ENCODE results near the gene ONECUT1. TPM values are rescaled to one million over a fixed set of nuclear protein-coding genes. Genes with fewer than 3 reads are reported as not detected.

The ONECUT1 gene
- total and polyA plus RNA-seq, 2 donors (not counting 3 experiments of a cell fraction or from before 2014, with no cell fraction given) = not detected

GRCh38 chr15:52733088-52733487, 57.0 kb downstream of the ONECUT1 start:
- no peak overlapping the region for H3K4me3 ChIP-seq (replicated peaks in 1 of 3; ENCODE audit: insufficient read depth in 1 of 3, low read depth in 1 of 3, low read length in 3 of 3)
- dilution Hi-C loops (cut with MboI; ENCODE audit: extremely low pct_ligation_motif_present, low sequenced_read_pairs) = no loop called here
- FAIRE-seq = no peak
- intact Hi-C loops (cut with micrococcal nuclease) = loop anchor here (1.0 to 10.0 kb wide), 5 partner anchors 138 to 748 kb away; no protein-coding TSS in a partner anchor
- no peaks in the 10 kb centered on the region for H3K36me3 ChIP-seq (ENCODE audit: control insufficient read depth in 2 of 2, extremely low read depth in 1 of 2, insufficient read depth in 2 of 2, low read length in 2 of 2)
- peaks cover 34% of the 10 kb centered on the region for H3K4me1 ChIP-seq (ENCODE audit: control insufficient read depth, extremely low read depth, insufficient read depth, low read length)
- no peaks in the 10 kb centered on the region for H3K9me1 ChIP-seq (replicated peaks; ENCODE audit: control insufficient read depth, extremely low read depth, insufficient read depth, low read length)
- ChIA-PET CTCF (interaction anchor here (1.8 to 4.2 kb wide), 5 partner anchors 401 to 549 kb away, joined by 5 to 133 read pairs (median 24); no protein-coding TSS in a partner anchor), POLR2A (no interaction called here)
- no peaks in the 10 kb centered on the region for H3K9me3 ChIP-seq (replicated peaks; ENCODE audit: control insufficient read depth, insufficient read depth, low read length)
- no peak for TF ChIP-seq MYC (IDR thresholded peaks at IDR 0.05; ENCODE audit: low read depth, low read length)
- TF ChIP-seq EZH2 (IDR thresholded peaks at IDR 0.05; ENCODE audit: borderline replicate concordance, low read depth, low read length, severe bottlenecking) = no peak
- no peak overlapping the region for H2AFZ ChIP-seq (ENCODE audit: low read depth, low read length)
- no peak overlapping the region for H3K9ac ChIP-seq (replicated peaks; ENCODE audit: extremely low read depth, insufficient read depth, low read length)
- H3K27me3 ChIP-seq (ENCODE audit: control insufficient read depth in 2 of 2, insufficient read depth in 2 of 2, low read length in 2 of 2) = no peaks in the 10 kb centered on the region
- H3K4me2 ChIP-seq (ENCODE audit: insufficient read depth, low read length) = no peak overlapping the region
- no peak for DNase-seq (ENCODE audit: low read depth, low spot score)
- no TSS peak for BruUV-seq (replicated peaks)
- no peaks in the 10 kb centered on the region for H3K79me2 ChIP-seq (ENCODE audit: control insufficient read depth, insufficient read depth, low read length)
- no peak overlapping the region for H3K27ac ChIP-seq (ENCODE audit: insufficient read depth, low read depth, low read length)
- no peaks in the 10 kb centered on the region for H4K20me1 ChIP-seq (replicated peaks; ENCODE audit: control insufficient read depth, extremely low read depth, insufficient read depth, low read length)

- H3K36me3 ChIP-seq (ENCODE audit: control insufficient read depth in 2 of 2, extremely low read depth in 1 of 2, insufficient read depth in 2 of 2, low read length in 2 of 2) = no peaks in the 10 kb centered on the region
- DNase-seq (ENCODE audit: low read depth, low spot score) = no peak
- FAIRE-seq = no peak
- H3K4me1 ChIP-seq (ENCODE audit: control insufficient read depth, extremely low read depth, insufficient read depth, low read length) = peaks cover 38% of the 10 kb centered on the region
- dilution Hi-C loops (cut with MboI; ENCODE audit: extremely low pct_ligation_motif_present, low sequenced_read_pairs) (no loop called here), intact Hi-C loops (cut with micrococcal nuclease) (loop anchor here (10.0 kb wide), 4 partner anchors 138 to 748 kb away; no protein-coding TSS in a partner anchor)
- H3K9me3 ChIP-seq (replicated peaks; ENCODE audit: control insufficient read depth, insufficient read depth, low read length) = no peaks in the 10 kb centered on the region
- TF ChIP-seq JUN (IDR thresholded peaks at IDR 0.05; ENCODE audit: borderline replicate concordance, insufficient read depth, insufficient read length, low read depth) (no peak), EZH2 (IDR thresholded peaks at IDR 0.05; ENCODE audit: borderline replicate concordance, low read depth, low read length, severe bottlenecking) (no peak), CTCF (IDR thresholded peaks at IDR 0.05; ENCODE audit: extremely low read depth in 1 of 2, insufficient read depth in 1 of 2, low read depth in 1 of 2, low read length in 2 of 2) (no peak), GATA2 (IDR thresholded peaks at IDR 0.05; ENCODE audit: insufficient read depth, insufficient read length, low read depth, low read length) (no peak), POLR2A (IDR thresholded peaks at IDR 0.05; ENCODE audit: low read depth, low read length) (no peak), MYC (IDR thresholded peaks at IDR 0.05; ENCODE audit: low read depth, low read length) (no peak)
- no peak overlapping the region for H3K9ac ChIP-seq (replicated peaks; ENCODE audit: extremely low read depth, insufficient read depth, low read length)
- CTCF ChIA-PET = interaction anchor here (1.3 to 4.2 kb wide), 3 partner anchors 401 to 476 kb away, joined by 5 to 133 read pairs (median 52); no protein-coding TSS in a partner anchor
- H3K4me3 ChIP-seq (replicated peaks in 1 of 3; ENCODE audit: insufficient read depth in 1 of 3, low read depth in 1 of 3, low read length in 3 of 3) = no peak overlapping the region
- no peak overlapping the region for H3K27ac ChIP-seq (ENCODE audit: insufficient read depth, low read depth, low read length)
- H4K20me1 ChIP-seq (replicated peaks; ENCODE audit: control insufficient read depth, extremely low read depth, insufficient read depth, low read length) = no peaks in the 10 kb centered on the region
- no peaks in the 10 kb centered on the region for H3K9me1 ChIP-seq (replicated peaks; ENCODE audit: control insufficient read depth, extremely low read depth, insufficient read depth, low read length)
- POLR2A ChIA-PET = no interaction called here
- BruUV-seq (replicated peaks) = no TSS peak
- no peak overlapping the region for H3K4me2 ChIP-seq (ENCODE audit: insufficient read depth, low read length)
- no peaks in the 10 kb centered on the region for H3K79me2 ChIP-seq (ENCODE audit: control insufficient read depth, insufficient read depth, low read length)
- H2AFZ ChIP-seq (ENCODE audit: low read depth, low read length) = no peak overlapping the region
- H3K27me3 ChIP-seq (ENCODE audit: control insufficient read depth in 2 of 2, insufficient read depth in 2 of 2, low read length in 2 of 2) = no peaks in the 10 kb centered on the region
Observed at GRCh38 chr15:52732551-52732950, 57.6 kb downstream of the ONECUT1 start.

Data from endothelial cell of umbilical vein (primary cell).